IPS DF 6.9 (cell line): ENCODE measurements around the gene SHISA9.

Experiments
- DNase-seq: peaks from one replicate; pipeline ENCODE4 v3.0.0-alpha.2; 2013; ENCODE audit warnings: low read depth, low spot score
- H3K27ac ChIP-seq: one replicate; pipeline ENCODE4 v1.5.1; 2013; ENCODE audit warnings: low read length, control low read depth
- H3K27me3 ChIP-seq: 2 replicates; pipeline ENCODE4 v1.6.1; 2013; ENCODE audit warnings: mild to moderate bottlenecking, low read length; ENCODE audit not compliant: control insufficient read depth, insufficient read depth
- H3K36me3 ChIP-seq: 2 replicates; pipeline ENCODE4 v1.6.1; 2013; ENCODE audit warnings: low read length; ENCODE audit not compliant: control insufficient read depth, insufficient read depth
- H3K4me1 ChIP-seq: 2 replicates; pipeline ENCODE4 v1.6.1; 2013; ENCODE audit warnings: low read length; ENCODE audit not compliant: control insufficient read depth, insufficient read depth
- H3K4me3 ChIP-seq: 2 replicates; pipeline ENCODE4 v1.5.1; 2013; ENCODE audit warnings: mild to moderate bottlenecking, low read length
- H3K9me3 ChIP-seq: 2 replicates; pipeline ENCODE4 v1.6.1; 2013; ENCODE audit warnings: low read length, inconsistent platforms; ENCODE audit not compliant: control insufficient read depth, insufficient read depth
- WGBS: extraction: QIAGEN DNeasy Blood & Tissue Kit; methylation state at CpG from one replicate; pipeline ENCODE4 v1.1.7; 2013; ENCODE audit warnings: mixed read lengths, missing lambda C conversion rate; ENCODE audit not compliant: insufficient read length, insufficient coverage; 5-methylcytosine and 5-hydroxymethylcytosine counted together

SHISA9 gene

GRCh38 chr16:13060932-13061331 lies 159.5 kb downstream of the SHISA9 start:
- Histone ChIP-seq H3K36me3 (no peaks in the 10 kb centered on the region), H3K27me3 (no peaks in the 10 kb centered on the region), H3K27ac (no peak overlapping the region), H3K4me1 (peaks cover 4% of the 10 kb centered on the region; the same call in 1 of the 2 replicates), H3K9me3 (no peaks in the 10 kb centered on the region), H3K4me3 (no peak overlapping the region)
- no CpG with 5 or more reads among the region's 13 CpGs for WGBS
- no peak for DNase-seq

GRCh38 chr16:13061691-13062090 lies 160.3 kb downstream of the SHISA9 start:
- Histone ChIP-seq H3K36me3 (no peaks in the 10 kb centered on the region), H3K4me1 (peaks cover 4% of the 10 kb centered on the region; the same call in 1 of the 2 replicates), H3K27ac (no peak overlapping the region), H3K27me3 (no peaks in the 10 kb centered on the region), H3K9me3 (no peaks in the 10 kb centered on the region), H3K4me3 (no peak overlapping the region)
- no CpG with 5 or more reads among the region's 9 CpGs for WGBS
- DNase-seq = no peak

GRCh38 chr16:13062219-13062618 lies 160.8 kb downstream of the SHISA9 start:
- Histone ChIP-seq H3K27me3 (no peaks in the 10 kb centered on the region), H3K27ac (no peak overlapping the region), H3K4me3 (no peak overlapping the region), H3K4me1 (peaks cover 4% of the 10 kb centered on the region; the same call in 1 of the 2 replicates), H3K36me3 (no peaks in the 10 kb centered on the region), H3K9me3 (no peaks in the 10 kb centered on the region)
- no CpG with 5 or more reads among the region's 2 CpGs for WGBS
- no peak for DNase-seq

GRCh38 chr16:13063457-13063856 lies 162.1 kb downstream of the SHISA9 start:
- DNase-seq = no peak
- WGBS = no CpG with 5 or more reads among the region's 10 CpGs
- Histone ChIP-seq H3K27ac (no peak overlapping the region), H3K4me3 (no peak overlapping the region), H3K9me3 (no peaks in the 10 kb centered on the region), H3K36me3 (no peaks in the 10 kb centered on the region), H3K4me1 (peaks cover 4% of the 10 kb centered on the region; the same call in 1 of the 2 replicates), H3K27me3 (no peaks in the 10 kb centered on the region)

GRCh38 chr16:13064821-13065220 lies 163.4 kb downstream of the SHISA9 start:
- WGBS = no CpG with 5 or more reads among the region's 1 CpG
- H3K9me3 ChIP-seq = no peaks in the 10 kb centered on the region
- no peaks in the 10 kb centered on the region for H3K36me3 ChIP-seq
- no peak overlapping the region for H3K4me3 ChIP-seq
- no peak for DNase-seq
- H3K27me3 ChIP-seq = no peaks in the 10 kb centered on the region
- peaks cover 6% of the 10 kb centered on the region; the same call in 1 of the 2 replicates for H3K4me1 ChIP-seq
- no peak overlapping the region for H3K27ac ChIP-seq

- H3K27ac ChIP-seq = no peak overlapping the region
- H3K9me3 ChIP-seq = no peaks in the 10 kb centered on the region
- no CpG with 5 or more reads among the region's 7 CpGs for WGBS
- no peak overlapping the region for H3K4me3 ChIP-seq
- peaks cover 4% of the 10 kb centered on the region; the same call in 1 of the 2 replicates for H3K4me1 ChIP-seq
- DNase-seq = no peak
- no peaks in the 10 kb centered on the region for H3K27me3 ChIP-seq
- no peaks in the 10 kb centered on the region for H3K36me3 ChIP-seq
These were observed 166.2 kb downstream of the SHISA9 start for GRCh38 chr16:13067648-13068047.

- no peak overlapping the region for H3K4me3 ChIP-seq
- H3K36me3 ChIP-seq = no peaks in the 10 kb centered on the region
- no peak for DNase-seq
- WGBS = no CpG with 5 or more reads among the region's 8 CpGs
- no peaks in the 10 kb centered on the region for H3K9me3 ChIP-seq
- no peak overlapping the region for H3K27ac ChIP-seq
- peaks cover 4% of the 10 kb centered on the region; the same call in 1 of the 2 replicates for H3K4me1 ChIP-seq
- H3K27me3 ChIP-seq = no peaks in the 10 kb centered on the region
These were observed 167.7 kb downstream of the SHISA9 start for GRCh38 chr16:13068912-13069583.

GRCh38 chr16:13070268-13070667 lies 168.9 kb downstream of the SHISA9 start:
- peak; percentile 85 for DNase-seq
- Histone ChIP-seq H3K4me3 (no peak overlapping the region), H3K36me3 (no peaks in the 10 kb centered on the region), H3K4me1 (peaks cover 3% of the 10 kb centered on the region; the same call in 1 of the 2 replicates), H3K9me3 (no peaks in the 10 kb centered on the region), H3K27ac (no peak overlapping the region), H3K27me3 (no peaks in the 10 kb centered on the region)
- WGBS = no CpG with 5 or more reads among the region's 9 CpGs

GRCh38 chr16:13076878-13077277 lies 175.5 kb downstream of the SHISA9 start:
- no peak for DNase-seq
- no peak overlapping the region for H3K27ac ChIP-seq
- WGBS = no CpG with 5 or more reads among the region's 6 CpGs
- no peak overlapping the region for H3K4me3 ChIP-seq
- H3K36me3 ChIP-seq = no peaks in the 10 kb centered on the region
- no peaks in the 10 kb centered on the region for H3K9me3 ChIP-seq
- H3K27me3 ChIP-seq = no peaks in the 10 kb centered on the region
- H3K4me1 ChIP-seq = no peaks in the 10 kb centered on the region

GRCh38 chr16:13077816-13078215 lies 176.4 kb downstream of the SHISA9 start:
- Histone ChIP-seq H3K4me1 (no peaks in the 10 kb centered on the region), H3K4me3 (no peak overlapping the region), H3K36me3 (no peaks in the 10 kb centered on the region), H3K27me3 (no peaks in the 10 kb centered on the region), H3K9me3 (no peaks in the 10 kb centered on the region), H3K27ac (no peak overlapping the region)
- DNase-seq = no peak
- WGBS = no CpG with 5 or more reads among the region's 1 CpG

- Histone ChIP-seq H3K9me3 (no peaks in the 10 kb centered on the region), H3K27ac (no peak overlapping the region), H3K4me1 (no peaks in the 10 kb centered on the region), H3K27me3 (no peaks in the 10 kb centered on the region), H3K4me3 (no peak overlapping the region), H3K36me3 (no peaks in the 10 kb centered on the region)
- no peak for DNase-seq
- no CpG with 5 or more reads among the region's 3 CpGs for WGBS
These were observed 179.1 kb downstream of the SHISA9 start for GRCh38 chr16:13080531-13080930.
